GM10847 (cell line): ENCODE data around the gene ABLIM3.

Experiments used
- POLR2A ChIP-seq: IDR thresholded peaks from 2 replicates; pipeline ENCODE4 v1.6.1; 2011; ENCODE audit not compliant: insufficient read length; ENCODE audit errors: extremely low read depth

The ABLIM3 gene

DNA sequence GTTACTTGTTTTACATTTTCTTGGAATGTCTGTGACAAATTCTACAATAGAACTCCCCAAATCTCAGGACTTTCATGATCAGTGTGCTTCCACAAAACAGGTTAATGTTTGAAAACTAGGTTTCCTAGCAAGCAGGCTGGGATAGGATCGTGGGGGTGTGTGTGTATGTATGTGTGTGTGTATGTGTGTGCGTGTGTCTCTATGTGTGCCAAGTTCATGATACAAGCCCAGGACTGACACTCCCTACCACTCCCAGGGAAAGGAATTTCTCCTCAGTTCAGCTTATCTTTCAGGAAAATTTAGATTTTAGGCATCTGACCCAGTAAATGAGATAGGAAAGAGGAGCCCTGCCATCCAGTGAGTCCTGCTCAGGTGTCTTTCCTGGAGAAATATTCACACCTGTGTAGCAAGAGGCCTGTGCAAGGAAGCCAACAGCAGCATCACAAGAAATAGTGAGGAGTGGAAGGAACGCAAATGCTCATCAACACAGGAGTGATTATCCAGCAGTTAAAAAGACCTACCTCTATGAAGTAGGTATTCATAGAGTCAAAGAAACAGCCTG, 13.8 kb upstream of the ABLIM3 start:
- TF ChIP-seq POLR2A = no peak

DNA sequence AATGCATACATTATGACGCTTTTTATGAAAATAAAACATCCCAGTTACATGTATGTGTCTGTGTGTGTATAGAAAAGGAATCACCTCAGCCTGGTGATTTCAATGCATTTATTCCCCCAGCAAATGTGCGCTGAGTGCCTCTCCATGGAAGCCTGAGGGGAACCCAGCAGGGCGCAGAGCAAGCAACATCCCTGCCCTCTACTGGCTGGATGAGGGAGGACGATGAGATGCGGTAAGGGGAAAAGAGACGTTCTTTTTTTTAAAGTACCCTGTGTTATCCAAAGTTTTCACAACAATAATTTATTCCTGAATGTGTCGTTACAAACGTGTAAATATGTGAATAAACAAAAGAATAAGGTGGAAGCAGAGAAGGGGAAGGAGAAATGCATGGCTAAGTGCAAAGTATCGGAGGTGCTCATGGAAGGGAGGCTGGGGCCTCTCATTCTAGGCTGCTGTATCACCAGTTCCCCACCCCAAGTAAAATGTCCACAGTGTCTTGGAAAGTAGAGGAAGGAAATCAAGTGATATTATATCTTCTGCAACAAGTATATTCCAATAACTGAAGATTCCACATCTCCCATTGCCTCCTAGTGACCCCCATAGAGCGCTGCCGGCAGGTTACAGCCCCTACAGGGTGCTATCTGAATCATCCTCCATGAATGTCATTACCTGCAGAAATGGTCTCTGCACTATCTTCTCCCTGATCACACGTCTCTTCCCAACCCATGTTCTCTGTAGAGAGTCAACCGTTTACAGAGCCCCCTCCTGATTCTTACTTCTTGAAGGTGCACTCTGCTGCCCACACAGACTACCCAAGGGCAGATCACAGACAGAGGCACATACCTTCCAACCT, 13.0 kb upstream of the ABLIM3 start:
- TF ChIP-seq POLR2A = no peak

DNA sequence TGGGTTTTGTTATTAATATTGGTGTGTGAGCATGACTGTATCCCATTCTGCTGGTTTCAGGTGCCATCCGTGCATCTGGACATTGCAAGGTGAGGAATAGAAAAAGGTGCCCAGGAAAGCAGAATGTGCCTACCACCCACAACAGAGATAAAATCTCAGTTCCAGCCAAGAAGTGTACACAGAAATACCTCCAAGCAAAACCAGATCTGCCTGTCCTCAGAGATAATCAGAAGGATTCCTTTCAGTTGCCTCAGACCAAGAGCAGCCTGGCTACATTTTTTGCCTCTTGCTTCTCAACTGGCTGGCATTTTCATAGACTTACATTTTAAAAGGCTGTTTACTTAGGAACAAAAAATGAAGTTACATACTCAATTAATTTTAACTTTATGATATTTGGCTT, 12.1 kb upstream of the ABLIM3 start:
- TF ChIP-seq POLR2A = no peak

DNA sequence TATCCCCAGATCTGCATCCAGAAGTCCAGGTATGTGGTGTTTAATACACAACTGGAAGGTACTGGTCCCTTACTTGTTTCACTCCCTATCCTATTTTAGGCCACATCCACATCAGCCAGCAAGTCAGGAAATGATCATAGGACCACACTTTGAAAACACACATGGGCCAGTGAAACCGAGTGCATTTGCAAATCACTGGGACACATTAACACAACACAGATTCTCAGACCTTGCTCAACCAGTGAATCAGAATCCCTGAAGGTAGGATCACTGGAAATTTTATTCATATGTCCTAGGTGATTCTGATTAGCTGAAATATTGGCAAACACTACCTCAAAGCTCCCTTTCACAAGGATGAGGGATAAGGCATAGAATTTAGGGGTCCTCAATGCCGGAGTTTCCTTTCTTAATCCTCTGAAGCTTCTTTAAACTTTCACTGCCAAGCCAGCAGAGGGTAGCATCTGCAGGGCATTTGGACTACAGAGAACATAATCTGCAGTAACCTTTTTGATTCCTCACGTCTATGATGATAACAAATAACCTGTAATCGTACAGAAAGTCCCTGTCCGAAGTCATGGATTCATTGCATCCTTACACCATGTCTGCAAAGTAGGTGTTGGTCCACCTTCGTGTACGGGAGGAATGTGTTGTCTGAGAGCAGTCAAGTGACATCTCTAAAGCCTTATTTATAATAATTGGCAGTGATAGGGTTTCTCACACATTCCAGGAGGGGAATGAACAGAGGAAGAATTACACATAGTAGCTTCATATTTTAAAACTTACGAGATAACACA, 11.0 kb upstream of the ABLIM3 start:
- TF ChIP-seq POLR2A = no peak

DNA sequence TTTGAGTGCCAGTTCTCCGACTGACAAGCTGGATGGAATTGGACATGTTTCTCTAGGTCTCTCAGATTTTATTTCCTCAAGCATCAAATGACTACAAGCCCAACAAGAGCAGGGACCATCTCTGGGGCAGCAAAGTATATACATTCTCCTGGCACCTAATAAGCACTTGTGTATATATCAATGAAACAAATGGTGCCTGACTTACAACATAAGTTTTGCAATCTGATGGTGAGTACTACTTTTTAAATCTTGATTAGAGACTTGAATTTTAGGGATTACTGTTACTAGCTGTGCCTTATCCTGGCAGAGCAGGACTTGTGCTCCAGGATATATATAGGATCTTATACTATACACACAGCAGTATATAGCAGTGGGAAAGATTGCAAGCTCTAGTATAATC, 8.8 kb upstream of the ABLIM3 start:
- TF ChIP-seq POLR2A = no peak

DNA sequence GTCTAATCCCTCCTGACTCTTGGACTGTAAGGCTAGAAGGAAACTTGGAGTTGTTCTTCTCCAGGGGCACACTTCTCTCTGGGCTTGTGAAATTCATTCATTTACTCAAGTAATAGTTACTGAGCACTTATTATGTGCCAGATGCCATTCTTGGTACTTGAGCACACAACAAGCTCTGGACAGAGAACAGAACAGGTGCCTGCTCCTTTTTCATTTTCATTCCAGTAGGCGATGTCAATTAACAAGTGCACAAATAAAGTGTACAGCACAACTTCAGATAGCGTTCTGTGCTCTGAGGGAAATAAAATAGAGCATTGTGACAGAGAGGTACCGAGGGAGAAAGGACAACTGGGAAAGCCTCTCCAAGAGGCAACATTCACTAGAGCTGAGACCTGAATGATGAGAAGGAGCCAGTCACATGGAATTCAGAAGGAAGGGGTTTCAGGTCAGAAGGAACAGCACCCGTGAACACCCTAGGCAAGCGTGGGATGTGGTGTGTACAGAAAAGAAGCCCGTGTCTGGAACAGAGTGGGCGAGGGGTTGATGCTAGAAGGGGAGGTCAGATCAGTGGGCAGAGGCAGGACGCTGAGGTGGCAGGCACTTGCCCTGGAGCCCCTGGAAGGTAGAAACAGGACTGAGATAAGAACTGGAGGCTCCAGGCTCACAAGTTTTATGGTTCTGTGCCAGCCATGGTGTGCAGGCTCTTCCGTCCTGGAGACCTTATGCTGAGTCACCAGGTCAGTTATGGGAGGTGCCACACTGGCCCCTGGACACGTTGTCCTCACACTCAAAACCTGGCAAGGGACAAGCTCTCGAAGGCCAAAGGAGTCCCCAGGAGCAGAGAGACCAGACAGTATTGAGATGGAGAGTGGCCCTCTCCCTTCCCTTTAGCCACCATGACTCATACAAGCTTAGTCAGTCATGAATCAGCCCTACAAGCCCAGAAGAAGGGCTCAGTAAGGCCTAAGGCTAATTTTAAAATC, 7.2 kb upstream of the ABLIM3 start:
- TF ChIP-seq POLR2A = no peak

DNA sequence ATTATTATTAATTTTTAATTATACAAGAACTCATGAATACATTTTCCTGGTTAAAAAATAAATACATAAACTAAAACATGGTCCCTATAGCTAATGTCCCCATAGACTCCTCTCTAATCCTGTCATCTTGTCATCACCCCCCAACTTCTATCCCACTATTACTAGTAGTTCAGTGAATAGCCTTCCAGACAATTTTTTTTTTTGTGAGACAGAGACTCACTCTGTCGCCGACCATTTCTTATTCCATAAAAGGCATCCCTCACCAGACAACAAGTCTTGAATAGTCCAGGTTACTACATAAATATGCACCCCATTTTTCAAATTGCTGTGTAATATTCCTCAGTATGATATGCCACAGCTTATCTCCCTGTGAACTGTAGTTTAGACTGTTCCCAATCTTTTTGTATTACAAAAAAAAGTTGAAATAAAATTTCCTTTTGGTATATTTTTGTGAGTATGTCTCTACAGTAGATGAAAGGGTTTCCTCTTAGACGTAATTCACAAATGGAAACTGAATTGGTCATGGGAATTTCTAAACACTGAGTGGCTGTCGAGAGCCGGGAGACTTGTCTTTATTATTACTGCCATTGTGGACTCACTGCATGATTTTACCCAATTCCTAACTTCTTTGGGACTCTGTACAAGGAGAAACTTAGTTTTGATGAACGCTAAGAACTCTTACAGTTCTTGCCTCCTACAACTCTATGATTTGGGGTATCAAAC, 6.4 kb upstream of the ABLIM3 start:
- TF ChIP-seq POLR2A = no peak

DNA sequence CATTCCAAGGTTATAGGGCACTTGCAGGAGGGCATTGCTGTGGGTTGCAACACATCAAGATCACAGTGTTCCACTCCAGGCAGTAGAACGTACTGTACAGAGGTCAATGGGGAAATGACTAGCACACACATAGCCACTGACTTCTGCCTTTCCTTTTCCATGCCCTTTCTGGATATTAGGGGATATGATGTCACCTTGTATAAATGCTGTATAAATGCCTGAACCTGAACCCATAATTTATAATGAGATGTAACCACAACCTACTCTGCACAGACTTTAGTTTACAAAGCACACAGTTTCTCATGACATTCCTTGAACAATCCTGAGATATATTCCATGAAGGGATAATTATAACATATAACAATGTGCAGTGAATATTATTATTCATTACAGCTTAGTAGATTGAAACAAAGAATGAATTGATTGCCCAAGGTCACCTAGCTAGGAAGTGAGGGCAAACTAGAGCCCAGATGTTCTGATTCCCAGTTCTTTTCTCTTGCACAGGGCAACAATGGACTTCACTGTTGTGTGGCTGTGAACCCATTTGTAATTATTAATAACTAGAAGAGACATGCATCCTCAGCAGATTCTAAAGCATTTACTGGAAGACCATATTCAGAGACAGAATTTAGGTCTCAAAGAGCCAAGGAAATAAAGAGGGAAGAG, 5.6 kb upstream of the ABLIM3 start:
- TF ChIP-seq POLR2A = no peak

DNA sequence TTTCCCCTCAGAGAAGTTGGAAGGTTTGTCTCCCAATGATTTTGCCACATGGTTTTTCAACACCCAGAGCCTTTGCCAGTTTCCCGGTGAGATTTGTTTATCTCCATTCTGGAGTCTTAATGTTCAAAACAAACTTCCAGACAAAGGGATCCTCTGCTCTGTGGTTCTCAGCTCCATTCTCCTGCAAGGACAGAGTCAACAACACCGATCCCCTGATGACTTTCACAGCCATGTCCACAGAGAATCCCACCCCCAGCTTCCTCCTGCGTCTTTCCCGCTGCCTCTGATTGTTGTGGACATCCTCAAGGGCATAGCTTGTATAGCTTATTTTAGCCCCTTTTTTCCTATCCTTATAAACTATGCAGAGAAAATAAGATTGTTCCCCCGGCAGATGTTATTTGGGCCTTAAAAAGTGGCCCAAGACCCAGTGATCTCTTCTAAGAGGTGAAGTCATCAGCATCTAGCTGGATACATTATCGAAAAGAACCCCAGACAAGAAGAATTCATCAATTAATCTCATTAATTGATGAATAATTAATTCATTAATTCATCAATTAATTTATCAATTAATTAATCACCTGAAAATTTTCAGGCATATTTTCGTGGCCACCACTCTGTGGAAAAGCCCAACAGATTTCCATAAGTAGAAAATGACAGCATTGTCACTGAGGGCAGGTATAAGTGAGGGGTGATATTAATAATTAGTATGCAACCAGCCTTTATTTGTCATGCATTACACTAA, 2.9 kb upstream of the ABLIM3 start:
- no peak for TF ChIP-seq POLR2A

DNA sequence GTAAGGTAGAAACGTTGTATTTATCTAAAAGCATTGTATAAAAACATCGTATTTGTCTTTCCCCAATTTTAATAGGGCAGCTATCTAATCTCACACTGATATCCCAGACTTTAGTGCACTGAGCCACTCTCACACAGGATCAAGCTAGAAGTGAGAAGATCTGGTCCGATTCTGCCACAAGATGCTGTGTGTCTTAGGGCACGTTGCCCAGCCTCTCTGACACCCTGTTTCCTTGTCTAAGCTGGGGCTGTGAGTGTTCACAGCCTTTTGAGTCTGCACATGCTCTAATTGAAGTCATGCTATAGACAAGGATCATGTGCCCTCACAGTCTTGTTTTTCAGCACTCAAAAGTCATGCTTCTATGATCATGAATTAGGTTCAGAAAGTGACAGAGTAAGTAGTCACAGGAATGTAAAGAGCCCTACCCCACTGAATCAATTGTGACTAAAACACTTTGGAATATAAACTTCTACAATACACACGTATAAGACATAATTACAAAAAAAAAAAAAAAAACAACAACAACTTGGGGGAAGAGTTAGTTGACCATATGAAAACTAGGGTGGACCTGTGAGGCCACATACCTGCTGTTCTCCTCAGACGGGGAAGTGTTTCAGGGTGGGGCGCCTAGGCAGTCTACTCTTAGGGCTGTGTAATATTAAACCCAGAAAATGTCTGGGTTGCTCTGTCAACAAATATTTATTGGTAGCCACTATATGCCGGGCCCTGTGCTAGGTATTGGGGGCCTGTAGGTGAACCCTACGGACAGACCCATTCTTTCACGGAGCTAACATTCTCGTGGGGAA, 893 bp upstream of the ABLIM3 start:
- no peak for TF ChIP-seq POLR2A

DNA sequence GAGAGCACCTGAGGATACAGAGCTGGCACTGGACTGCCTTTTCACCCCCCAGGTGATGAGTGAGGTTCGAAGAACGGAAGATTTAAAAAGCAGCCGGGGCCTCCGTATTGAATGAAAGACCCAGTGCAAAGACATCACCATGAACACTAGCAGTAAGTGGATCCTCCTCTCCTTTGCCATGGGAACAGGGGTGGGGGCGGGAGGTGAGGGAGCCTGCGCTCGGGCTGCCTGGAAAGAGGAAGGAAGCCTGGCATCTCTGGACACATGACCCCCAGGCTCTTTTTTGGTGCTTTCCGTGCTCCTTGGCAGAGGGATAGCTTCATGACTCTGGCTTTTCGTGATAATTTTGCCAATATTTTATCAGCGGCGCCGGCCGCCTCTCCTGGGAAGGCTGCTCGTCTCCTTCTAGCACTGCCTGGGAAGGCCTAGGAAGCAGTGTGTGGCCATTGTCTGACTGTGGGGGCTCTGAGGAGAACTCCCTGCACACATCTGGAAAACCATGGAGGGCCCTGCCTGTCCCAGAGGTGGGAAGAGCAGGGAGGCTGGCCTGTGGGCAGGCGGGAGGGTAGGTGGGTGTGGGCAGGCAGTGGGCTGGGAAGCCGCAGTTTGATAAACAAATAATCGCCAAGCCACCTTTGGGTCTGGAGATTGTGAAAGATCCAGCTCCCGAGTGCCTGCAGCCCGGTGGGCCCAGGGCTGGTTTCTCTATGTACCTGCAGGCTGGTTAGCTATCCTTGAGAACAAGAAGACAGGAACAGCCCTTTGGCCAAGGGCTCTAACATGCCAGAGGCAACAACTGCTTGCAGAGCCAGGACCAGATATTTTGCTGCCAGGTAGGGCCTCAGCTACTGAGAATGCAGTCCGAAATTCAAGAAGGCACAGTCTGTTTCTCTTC, 911 bp downstream of the ABLIM3 start:
- TF ChIP-seq POLR2A = no peak
